ENCODE results near the gene ERC2.

Gene ERC2

DNA sequence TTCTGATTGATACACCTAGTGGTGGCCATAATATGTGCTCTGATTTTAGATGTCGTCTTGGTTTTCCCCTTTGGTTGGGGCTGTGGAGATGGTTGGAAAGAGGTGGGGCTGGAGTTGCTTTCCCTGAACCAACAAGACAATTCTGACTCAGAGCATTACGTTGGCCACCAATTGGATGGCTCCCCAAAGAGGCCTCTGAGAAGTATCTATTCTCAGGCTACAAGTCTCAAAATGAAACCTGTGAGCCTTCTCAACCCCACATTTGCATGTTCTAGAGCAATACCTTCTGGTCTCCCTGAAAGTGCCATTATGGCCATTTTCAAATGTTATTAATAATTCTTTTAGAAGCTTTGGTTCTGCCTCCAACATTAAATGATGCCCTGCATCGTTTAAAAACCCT lies 792.8 kb downstream of the ERC2 start:
- Histone ChIP-seq H3K36me3 (no peaks in the 10 kb centered on the region), H3K27ac (no peak overlapping the region), H3K27me3 (ENCODE audit: insufficient read depth, low read depth, severe bottlenecking) (no peaks in the 10 kb centered on the region), H3K4me3 (ENCODE audit: low read depth, low read length) (no peak overlapping the region), H3K9me3 (ENCODE audit: severe bottlenecking) (no peaks in the 10 kb centered on the region)
- DNase-seq, result no peak
- TF ChIP-seq, protein P1, sequence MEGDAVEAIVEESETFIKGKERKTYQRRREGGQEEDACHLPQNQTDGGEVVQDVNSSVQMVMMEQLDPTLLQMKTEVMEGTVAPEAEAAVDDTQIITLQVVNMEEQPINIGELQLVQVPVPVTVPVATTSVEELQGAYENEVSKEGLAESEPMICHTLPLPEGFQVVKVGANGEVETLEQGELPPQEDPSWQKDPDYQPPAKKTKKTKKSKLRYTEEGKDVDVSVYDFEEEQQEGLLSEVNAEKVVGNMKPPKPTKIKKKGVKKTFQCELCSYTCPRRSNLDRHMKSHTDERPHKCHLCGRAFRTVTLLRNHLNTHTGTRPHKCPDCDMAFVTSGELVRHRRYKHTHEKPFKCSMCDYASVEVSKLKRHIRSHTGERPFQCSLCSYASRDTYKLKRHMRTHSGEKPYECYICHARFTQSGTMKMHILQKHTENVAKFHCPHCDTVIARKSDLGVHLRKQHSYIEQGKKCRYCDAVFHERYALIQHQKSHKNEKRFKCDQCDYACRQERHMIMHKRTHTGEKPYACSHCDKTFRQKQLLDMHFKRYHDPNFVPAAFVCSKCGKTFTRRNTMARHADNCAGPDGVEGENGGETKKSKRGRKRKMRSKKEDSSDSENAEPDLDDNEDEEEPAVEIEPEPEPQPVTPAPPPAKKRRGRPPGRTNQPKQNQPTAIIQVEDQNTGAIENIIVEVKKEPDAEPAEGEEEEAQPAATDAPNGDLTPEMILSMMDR (IDR thresholded peaks at IDR 0.05; ENCODE audit: low read depth, low read length), result no peak

DNA sequence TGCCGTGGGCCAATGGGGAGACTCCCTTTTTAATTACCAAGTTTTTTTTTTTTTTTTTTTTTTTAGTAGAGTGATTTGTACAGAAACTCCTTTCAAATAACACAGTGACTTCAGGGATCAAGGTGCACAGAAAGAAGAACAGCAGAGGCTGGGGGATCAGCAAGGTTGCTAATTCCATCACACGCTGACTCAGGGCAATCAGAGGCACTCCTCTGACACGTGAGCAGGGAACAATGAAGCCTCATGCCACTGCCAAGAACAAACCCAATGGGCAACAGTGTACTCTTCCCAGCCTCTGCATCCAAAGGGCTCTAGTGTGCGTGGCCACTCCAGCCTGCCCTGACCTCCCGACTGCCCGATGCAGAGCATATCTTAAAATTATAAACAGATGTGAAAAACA lies 794.5 kb downstream of the ERC2 start:
- no peak for DNase-seq
- no peak overlapping the region for H3K27ac ChIP-seq
- no peaks in the 10 kb centered on the region for H3K36me3 ChIP-seq
- H3K27me3 ChIP-seq (ENCODE audit: insufficient read depth, low read depth, severe bottlenecking), result no peaks in the 10 kb centered on the region
- no peak overlapping the region for H3K4me3 ChIP-seq (ENCODE audit: low read depth, low read length)
- TF ChIP-seq, protein P1 (IDR thresholded peaks at IDR 0.05; ENCODE audit: low read depth, low read length), result no peak
- no peaks in the 10 kb centered on the region for H3K9me3 ChIP-seq (ENCODE audit: severe bottlenecking)

DNA sequence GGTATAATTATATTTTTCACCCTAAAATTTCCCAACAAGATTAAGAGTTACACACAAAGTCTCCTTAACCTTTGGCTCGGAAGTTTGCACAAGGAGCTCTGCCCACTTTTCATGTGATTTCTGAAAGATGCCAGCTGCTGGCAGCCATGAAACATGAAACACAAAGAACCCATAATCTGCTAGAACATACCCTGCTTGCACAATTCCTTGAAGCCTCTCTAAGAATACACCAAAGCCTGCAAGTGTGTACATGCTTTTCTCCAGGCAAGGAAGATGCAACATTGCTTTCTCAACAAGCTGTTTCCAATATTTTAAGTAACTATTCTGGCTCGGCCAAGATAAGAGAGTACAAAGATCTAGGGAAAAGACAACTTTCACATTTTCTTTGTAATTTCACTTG lies 799.1 kb downstream of the ERC2 start:
- H3K36me3 ChIP-seq, result no peaks in the 10 kb centered on the region
- no peaks in the 10 kb centered on the region for H3K27me3 ChIP-seq (ENCODE audit: insufficient read depth, low read depth, severe bottlenecking)
- no peak overlapping the region for H3K27ac ChIP-seq
- H3K9me3 ChIP-seq (ENCODE audit: severe bottlenecking), result no peaks in the 10 kb centered on the region
- DNase-seq, result no peak
- no peak overlapping the region for H3K4me3 ChIP-seq (ENCODE audit: low read depth, low read length)
- TF ChIP-seq, protein P1 (IDR thresholded peaks at IDR 0.05; ENCODE audit: low read depth, low read length), result no peak

DNA sequence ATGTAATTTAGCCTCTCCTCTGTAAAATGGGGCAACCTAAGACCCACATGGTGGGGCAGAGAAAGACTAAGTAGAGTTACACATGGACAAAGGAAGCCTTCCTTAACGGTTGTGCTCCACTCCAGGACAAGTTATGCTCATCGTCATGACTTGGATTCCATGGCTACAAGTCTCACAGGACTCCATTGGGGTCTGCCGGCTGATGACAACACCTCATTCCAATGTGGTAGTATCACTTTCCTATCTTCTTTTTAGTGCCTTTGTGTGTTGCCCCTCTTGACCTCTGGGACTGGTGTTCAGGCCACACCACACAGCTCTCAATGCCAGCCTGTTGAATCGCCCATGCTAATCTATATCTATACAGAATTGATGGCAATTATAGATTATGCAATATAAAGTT lies 799.9 kb downstream of the ERC2 start:
- no peaks in the 10 kb centered on the region for H3K36me3 ChIP-seq
- H3K27me3 ChIP-seq (ENCODE audit: insufficient read depth, low read depth, severe bottlenecking), result no peaks in the 10 kb centered on the region
- no peak overlapping the region for H3K4me3 ChIP-seq (ENCODE audit: low read depth, low read length)
- DNase-seq, result no peak
- no peaks in the 10 kb centered on the region for H3K9me3 ChIP-seq (ENCODE audit: severe bottlenecking)
- TF ChIP-seq, protein P1 (IDR thresholded peaks at IDR 0.05; ENCODE audit: low read depth, low read length), result no peak
- H3K27ac ChIP-seq, result no peak overlapping the region

DNA sequence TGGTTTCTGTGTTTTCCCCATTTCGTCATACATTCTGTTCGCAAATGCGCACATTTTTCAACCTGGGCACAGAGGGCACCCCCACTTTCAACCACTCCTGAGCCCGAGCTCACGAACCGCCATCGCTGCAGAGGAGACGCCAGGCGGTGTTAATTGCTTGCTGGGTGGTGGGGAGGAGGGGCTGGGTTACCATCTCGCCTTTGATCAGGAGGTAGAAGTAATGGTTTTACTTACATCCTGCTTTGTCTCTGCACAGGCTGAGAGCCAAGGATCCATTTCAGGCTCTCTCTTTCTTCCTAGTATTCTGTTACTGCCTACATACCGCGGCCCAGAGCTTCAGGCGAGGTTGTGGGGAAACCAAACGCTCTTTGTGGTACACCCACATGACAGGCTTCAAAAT lies 803.9 kb downstream of the ERC2 start:
- H3K27me3 ChIP-seq (ENCODE audit: insufficient read depth, low read depth, severe bottlenecking), result no peaks in the 10 kb centered on the region
- no peak overlapping the region for H3K4me3 ChIP-seq (ENCODE audit: low read depth, low read length)
- no peaks in the 10 kb centered on the region for H3K36me3 ChIP-seq
- no peak for DNase-seq
- no peak overlapping the region for H3K27ac ChIP-seq
- no peaks in the 10 kb centered on the region for H3K9me3 ChIP-seq (ENCODE audit: severe bottlenecking)
- TF ChIP-seq, protein P1 (IDR thresholded peaks at IDR 0.05; ENCODE audit: low read depth, low read length), result no peak

DNA sequence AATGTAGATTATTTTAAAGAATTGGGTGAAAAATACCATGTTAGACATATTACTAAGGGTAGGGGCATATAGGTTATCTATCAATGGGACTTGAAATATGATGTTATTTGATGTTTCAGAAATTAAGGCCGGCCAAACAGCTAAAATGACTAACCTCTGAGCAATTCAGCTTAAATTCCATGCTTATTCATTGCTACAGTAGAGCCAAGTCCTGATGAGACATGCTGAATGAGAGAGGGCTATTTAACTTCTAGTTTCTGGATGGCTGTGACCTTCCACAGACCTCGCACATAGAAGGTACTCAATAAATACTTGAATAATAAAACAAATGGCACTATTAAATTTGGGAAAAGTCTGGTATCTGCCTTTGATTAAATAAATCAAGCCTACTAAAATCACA lies 805.6 kb downstream of the ERC2 start:
- H3K4me3 ChIP-seq (ENCODE audit: low read depth, low read length), result no peak overlapping the region
- TF ChIP-seq, protein P1 (IDR thresholded peaks at IDR 0.05; ENCODE audit: low read depth, low read length), result no peak

More for the DNA sequence above, 805.6 kb downstream of the ERC2 start:
- H3K27me3 ChIP-seq (ENCODE audit: insufficient read depth, low read depth, severe bottlenecking), result no peaks in the 10 kb centered on the region
- H3K9me3 ChIP-seq (ENCODE audit: severe bottlenecking), result no peaks in the 10 kb centered on the region
- H3K27ac ChIP-seq, result no peak overlapping the region
- no peak for DNase-seq
- H3K36me3 ChIP-seq, result no peaks in the 10 kb centered on the region

Measured in WERI-Rb-1 (cell line).